HG03442 (cell line): Measurements from ENCODE around the gene CDCA3.
"Not testable (repeated sequence)": the region's sequence is repeated elsewhere in the genome, so short reads cannot be mapped to it uniquely, and the experiment has no call there.

ENCODE experiments used
- ATAC-seq: cut with Tn5 transposase; IDR thresholded peaks from one replicate; pipeline ENCODE4 v1.9.1; 2021; ENCODE audit warnings: mild to moderate bottlenecking, moderate library complexity; ENCODE audit not compliant: unreplicated experiment

The CDCA3 gene

GRCh38 chr12:6851153-6851920 is at the start of gene CDCA3:
CDCA3 (minus strand) TSS chr12:6851286; CDS start chr12:6850952, 334 bp downstream.
- ATAC-seq, result peak; percentile 48

- no peak for ATAC-seq
Measured at GRCh38 chr12:6899837-6900519, 48.9 kb upstream of the CDCA3 start.

- ATAC-seq, result no peak
Measured at GRCh38 chr12:6899427-6899826, 48.3 kb upstream of the CDCA3 start.

- ATAC-seq, result no peak
Measured at GRCh38 chr12:6896846-6897435, 45.9 kb upstream of the CDCA3 start.

GRCh38 chr12:6894321-6894720 is 43.2 kb upstream of the CDCA3 start:
- ATAC-seq, result no peak

- ATAC-seq, result not testable (repeated sequence)
Measured at GRCh38 chr12:6892683-6893082, 41.6 kb upstream of the CDCA3 start.

- ATAC-seq, result no peak
Measured at GRCh38 chr12:6891646-6892001, 40.5 kb upstream of the CDCA3 start.

- peak; percentile 92 for ATAC-seq
Measured at GRCh38 chr12:6890789-6891645, 39.9 kb upstream of the CDCA3 start.

- ATAC-seq, result not testable (repeated sequence)
Measured at GRCh38 chr12:6889775-6890573, 38.9 kb upstream of the CDCA3 start.

- not testable (repeated sequence) for ATAC-seq
Measured at GRCh38 chr12:6888794-6889193, 37.7 kb upstream of the CDCA3 start.

- no peak for ATAC-seq
Measured at GRCh38 chr12:6888360-6888759, 37.3 kb upstream of the CDCA3 start.

GRCh38 chr12:6887460-6887859 is 36.4 kb upstream of the CDCA3 start:
- no peak for ATAC-seq

GRCh38 chr12:6886206-6886999 is 35.3 kb upstream of the CDCA3 start:
- not testable (repeated sequence) for ATAC-seq

- no peak for ATAC-seq
Measured at GRCh38 chr12:6884539-6884938, 33.5 kb upstream of the CDCA3 start.

GRCh38 chr12:6883683-6884082 is 32.6 kb upstream of the CDCA3 start:
- ATAC-seq, result no peak

- ATAC-seq, result no peak
Measured at GRCh38 chr12:6883252-6883651, 32.2 kb upstream of the CDCA3 start.

GRCh38 chr12:6879824-6880223 is 28.7 kb upstream of the CDCA3 start:
- not testable (repeated sequence) for ATAC-seq

- not testable (repeated sequence) for ATAC-seq
Measured at GRCh38 chr12:6874015-6874368, 22.9 kb upstream of the CDCA3 start.
